ENCODE results near the gene ERC2.

DNA sequence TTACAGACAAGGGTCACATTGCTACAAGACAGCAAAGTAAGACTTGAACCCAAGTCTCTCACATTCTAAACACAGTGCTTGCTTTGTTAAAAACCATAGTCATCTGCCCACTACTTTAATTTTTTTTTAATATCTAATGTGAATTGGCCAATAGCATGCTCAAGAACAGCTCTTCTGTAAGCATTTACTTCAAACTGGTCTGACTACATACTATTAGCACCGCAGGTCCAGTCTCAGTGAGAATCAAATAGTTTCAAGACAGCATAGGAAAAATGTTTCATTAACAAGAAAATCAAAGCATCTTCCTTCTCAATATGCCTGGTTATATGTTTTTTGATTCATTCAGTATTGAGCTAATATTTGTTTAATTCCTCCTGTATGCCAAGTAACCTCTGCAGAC is 419.9 kb downstream of the ERC2 start:
- TF ChIP-seq, protein P1, sequence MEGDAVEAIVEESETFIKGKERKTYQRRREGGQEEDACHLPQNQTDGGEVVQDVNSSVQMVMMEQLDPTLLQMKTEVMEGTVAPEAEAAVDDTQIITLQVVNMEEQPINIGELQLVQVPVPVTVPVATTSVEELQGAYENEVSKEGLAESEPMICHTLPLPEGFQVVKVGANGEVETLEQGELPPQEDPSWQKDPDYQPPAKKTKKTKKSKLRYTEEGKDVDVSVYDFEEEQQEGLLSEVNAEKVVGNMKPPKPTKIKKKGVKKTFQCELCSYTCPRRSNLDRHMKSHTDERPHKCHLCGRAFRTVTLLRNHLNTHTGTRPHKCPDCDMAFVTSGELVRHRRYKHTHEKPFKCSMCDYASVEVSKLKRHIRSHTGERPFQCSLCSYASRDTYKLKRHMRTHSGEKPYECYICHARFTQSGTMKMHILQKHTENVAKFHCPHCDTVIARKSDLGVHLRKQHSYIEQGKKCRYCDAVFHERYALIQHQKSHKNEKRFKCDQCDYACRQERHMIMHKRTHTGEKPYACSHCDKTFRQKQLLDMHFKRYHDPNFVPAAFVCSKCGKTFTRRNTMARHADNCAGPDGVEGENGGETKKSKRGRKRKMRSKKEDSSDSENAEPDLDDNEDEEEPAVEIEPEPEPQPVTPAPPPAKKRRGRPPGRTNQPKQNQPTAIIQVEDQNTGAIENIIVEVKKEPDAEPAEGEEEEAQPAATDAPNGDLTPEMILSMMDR (IDR thresholded peaks at IDR 0.05) = no peak
- no peak for TF ChIP-seq POLR2A (IDR thresholded peaks at IDR 0.05)
